GM12878 (cell line): Measurements from ENCODE around the gene AIF1. TPM values are rescaled to one million over a fixed set of nuclear protein-coding genes. Genes with fewer than 3 reads are reported as not detected.
A peak's percentile ranks its signal among the peaks of the same experiment; 100 is the strongest.

Experiments used
- BACH1 ChIP-seq: fragments of 450-650 bp; IDR thresholded peaks from 2 replicates; pipeline ENCODE4 v1.6.1; 2017; ENCODE audit warnings: mild to moderate bottlenecking, borderline replicate concordance
- E4F1 ChIP-seq: fragments of 450-650 bp; IDR thresholded peaks from 2 replicates; pipeline ENCODE4 v1.6.1; 2018; ENCODE audit warnings: borderline replicate concordance, mild to moderate bottlenecking; ENCODE audit not compliant: partially characterized antibody
- EED ChIP-seq: sonication (generic); IDR thresholded peaks from 2 replicates; pipeline ENCODE4 v1.6.1; 2016; ENCODE audit warnings: antibody characterized with exemption, low read depth
- KLF5 ChIP-seq: fragments of 450-650 bp; IDR thresholded peaks from 2 replicates; pipeline ENCODE4 v1.6.1; 2014; ENCODE audit warnings: mild to moderate bottlenecking; ENCODE audit not compliant: partially characterized antibody
- POLR2AphosphoS2 ChIP-seq: IDR thresholded peaks from 2 replicates; pipeline ENCODE4 v1.6.1; 2011; ENCODE audit warnings: low read depth, mild to moderate bottlenecking, low read length, improper control_type of control experiment, moderate library complexity
- ZBTB4 ChIP-seq: fragments of 450-650 bp; formaldehyde crosslinking; IDR thresholded peaks from 2 replicates; pipeline ENCODE4 v1.4.0; 2022; ENCODE audit warnings: mild to moderate bottlenecking, moderate library complexity
- ZBTB40 ChIP-seq: fragments of 450-650 bp; IDR thresholded peaks from 2 replicates; pipeline ENCODE4 v1.6.1; 2016; ENCODE audit warnings: mild to moderate bottlenecking, moderate library complexity, borderline replicate concordance
- ZNF622 ChIP-seq: fragments of 450-650 bp; IDR thresholded peaks from 2 replicates; pipeline ENCODE4 v1.6.1; 2017; ENCODE audit warnings: mild to moderate bottlenecking, inconsistent platforms
- polyA plus RNA-seq, 11 experiments: library from polyadenylated mRNA; depleted of rRNA in 4 of 11; unstranded in 6 of 11; stranded (reverse) in 5 of 11; fragments of >200 nt; fragmentation: Nextera tagmentation in 4 of 11; fragmentation: Illumina TruSeq in 1 of 11; extraction: Ambion mirVana in 4 of 11; extraction: Trizol in 1 of 11; gene quantifications; 1 replicate in 1 of 11; 2 replicates in 10 of 11; pipeline versions ENCODE4 v1.2.1 to v1.2.3, GENCODE V29; 2011 to 2016; ENCODE audit warnings: inconsistent platforms in 2 of 11, missing spikeins in 2 of 11, low read depth in 1 of 11
- total RNA-seq, 4 experiments: library from RNA; depleted of rRNA in 3 of 4; stranded (reverse); fragments of >200 nt in 3 of 4; fragmentation: Illumina TruSeq in 1 of 4; extraction: Trizol in 1 of 4; gene quantifications; 2 replicates each; pipeline versions ENCODE4 v1.2.1 to v1.2.3, GENCODE V29; 2013 to 2021
- TF ChIP-seq, protein P1 (sequence below): fragments of 450-650 bp; formaldehyde crosslinking; IDR thresholded peaks from 2 replicates; pipeline ENCODE4 v1.5.0; 2022; ENCODE audit warnings: mild to moderate bottlenecking, missing genetic modification characterization
- TF ChIP-seq, protein P2 (sequence below): IDR thresholded peaks from 2 replicates; pipeline ENCODE4 v1.6.1; 2011; ENCODE audit warnings: mild to moderate bottlenecking, low read depth, low read length, moderate library complexity; ENCODE audit not compliant: insufficient replicate concordance
- TF ChIP-seq, protein P3 (sequence below): fragments of 150-350 bp; IDR thresholded peaks from 2 replicates; pipeline ENCODE4 v1.6.1; 2014; ENCODE audit warnings: mild to moderate bottlenecking, low read depth, low read length

The AIF1 gene
- total and polyA plus RNA-seq, 10 of the 15 experiments (the other 5 are each of a cell fraction or from before 2014, with no cell fraction given) = 1.9 to 256 (median 134) TPM

DNA sequence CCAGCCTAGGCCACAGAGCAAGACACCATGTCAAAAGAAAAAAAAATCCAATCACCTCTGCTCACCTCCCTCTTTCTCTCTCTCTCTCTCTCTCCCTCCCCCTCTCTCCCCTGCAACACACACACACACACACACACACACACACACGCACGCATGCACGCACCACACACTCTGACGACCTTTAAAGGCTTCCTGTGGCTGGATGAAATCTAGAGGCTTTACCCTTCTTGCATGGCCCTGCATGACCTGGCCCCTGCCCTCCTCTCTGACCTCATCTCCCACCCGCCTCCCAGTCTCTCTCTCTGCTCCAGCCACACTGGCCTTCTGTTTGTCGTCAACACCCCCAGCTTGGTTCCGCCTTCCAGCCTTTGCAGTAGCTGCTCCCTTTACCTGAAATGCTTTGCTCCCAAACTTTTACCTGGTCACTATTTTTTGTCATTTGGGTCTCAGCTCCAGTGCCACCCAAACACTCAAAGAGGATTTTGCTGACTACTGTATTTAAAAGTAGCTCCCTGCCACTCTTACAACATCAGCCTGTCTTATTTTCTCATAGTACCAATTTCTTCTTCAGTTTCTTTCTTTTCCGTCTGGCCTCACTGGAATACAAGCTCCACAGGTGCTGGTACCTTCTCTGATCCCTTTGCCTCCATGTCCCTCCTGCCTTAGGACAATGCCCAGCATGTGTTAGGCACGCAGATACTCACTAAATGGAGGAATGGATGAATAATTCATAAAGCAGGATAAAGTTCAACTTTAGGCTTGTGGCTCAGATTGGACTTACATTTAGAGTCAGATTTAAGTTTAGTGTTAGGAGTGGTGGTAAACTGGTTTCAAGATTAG, 47.3 kb upstream of the AIF1 start (continued):
- TF ChIP-seq ZBTB4 (CRISPR knock-in tag) (no peak), ZNF622 (no peak), KLF5 (no peak), EED (peak; percentile 84), ZBTB40 (no peak), POLR2AphosphoS2 (no peak), E4F1 (no peak), BACH1 (no peak)
- TF ChIP-seq, protein P1, sequence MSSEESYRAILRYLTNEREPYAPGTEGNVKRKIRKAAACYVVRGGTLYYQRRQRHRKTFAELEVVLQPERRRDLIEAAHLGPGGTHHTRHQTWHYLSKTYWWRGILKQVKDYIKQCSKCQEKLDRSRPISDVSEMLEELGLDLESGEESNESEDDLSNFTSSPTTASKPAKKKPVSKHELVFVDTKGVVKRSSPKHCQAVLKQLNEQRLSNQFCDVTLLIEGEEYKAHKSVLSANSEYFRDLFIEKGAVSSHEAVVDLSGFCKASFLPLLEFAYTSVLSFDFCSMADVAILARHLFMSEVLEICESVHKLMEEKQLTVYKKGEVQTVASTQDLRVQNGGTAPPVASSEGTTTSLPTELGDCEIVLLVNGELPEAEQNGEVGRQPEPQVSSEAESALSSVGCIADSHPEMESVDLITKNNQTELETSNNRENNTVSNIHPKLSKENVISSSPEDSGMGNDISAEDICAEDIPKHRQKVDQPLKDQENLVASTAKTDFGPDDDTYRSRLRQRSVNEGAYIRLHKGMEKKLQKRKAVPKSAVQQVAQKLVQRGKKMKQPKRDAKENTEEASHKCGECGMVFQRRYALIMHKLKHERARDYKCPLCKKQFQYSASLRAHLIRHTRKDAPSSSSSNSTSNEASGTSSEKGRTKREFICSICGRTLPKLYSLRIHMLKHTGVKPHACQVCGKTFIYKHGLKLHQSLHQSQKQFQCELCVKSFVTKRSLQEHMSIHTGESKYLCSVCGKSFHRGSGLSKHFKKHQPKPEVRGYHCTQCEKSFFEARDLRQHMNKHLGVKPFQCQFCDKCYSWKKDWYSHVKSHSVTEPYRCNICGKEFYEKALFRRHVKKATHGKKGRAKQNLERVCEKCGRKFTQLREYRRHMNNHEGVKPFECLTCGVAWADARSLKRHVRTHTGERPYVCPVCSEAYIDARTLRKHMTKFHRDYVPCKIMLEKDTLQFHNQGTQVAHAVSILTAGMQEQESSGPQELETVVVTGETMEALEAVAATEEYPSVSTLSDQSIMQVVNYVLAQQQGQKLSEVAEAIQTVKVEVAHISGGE = no peak
- TF ChIP-seq, protein P2, sequence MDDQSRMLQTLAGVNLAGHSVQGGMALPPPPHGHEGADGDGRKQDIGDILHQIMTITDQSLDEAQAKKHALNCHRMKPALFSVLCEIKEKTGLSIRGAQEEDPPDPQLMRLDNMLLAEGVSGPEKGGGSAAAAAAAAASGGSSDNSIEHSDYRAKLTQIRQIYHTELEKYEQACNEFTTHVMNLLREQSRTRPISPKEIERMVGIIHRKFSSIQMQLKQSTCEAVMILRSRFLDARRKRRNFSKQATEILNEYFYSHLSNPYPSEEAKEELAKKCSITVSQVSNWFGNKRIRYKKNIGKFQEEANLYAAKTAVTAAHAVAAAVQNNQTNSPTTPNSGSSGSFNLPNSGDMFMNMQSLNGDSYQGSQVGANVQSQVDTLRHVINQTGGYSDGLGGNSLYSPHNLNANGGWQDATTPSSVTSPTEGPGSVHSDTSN = no peak
- TF ChIP-seq, protein P3, sequence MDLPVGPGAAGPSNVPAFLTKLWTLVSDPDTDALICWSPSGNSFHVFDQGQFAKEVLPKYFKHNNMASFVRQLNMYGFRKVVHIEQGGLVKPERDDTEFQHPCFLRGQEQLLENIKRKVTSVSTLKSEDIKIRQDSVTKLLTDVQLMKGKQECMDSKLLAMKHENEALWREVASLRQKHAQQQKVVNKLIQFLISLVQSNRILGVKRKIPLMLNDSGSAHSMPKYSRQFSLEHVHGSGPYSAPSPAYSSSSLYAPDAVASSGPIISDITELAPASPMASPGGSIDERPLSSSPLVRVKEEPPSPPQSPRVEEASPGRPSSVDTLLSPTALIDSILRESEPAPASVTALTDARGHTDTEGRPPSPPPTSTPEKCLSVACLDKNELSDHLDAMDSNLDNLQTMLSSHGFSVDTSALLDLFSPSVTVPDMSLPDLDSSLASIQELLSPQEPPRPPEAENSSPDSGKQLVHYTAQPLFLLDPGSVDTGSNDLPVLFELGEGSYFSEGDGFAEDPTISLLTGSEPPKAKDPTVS = no peak
